HCT116 (cell line): Measurements from ENCODE around the gene SARNP. TPM values are rescaled to one million over a fixed set of nuclear protein-coding genes. Genes with fewer than 3 reads are reported as not detected.

Experiments used
- ATAC-seq: fragments of 200-7000 bp; cut with Tn5 transposase; 2 replicates; pipeline ENCODE4 v1.9.1; 2020; ENCODE audit warnings: mild to moderate bottlenecking, moderate library complexity
- BruUV-seq: library from RNA; stranded (reverse); fragments of 400-500 nt; replicated peaks from 2 replicates; lab custom pipeline; 2021; lab: Mats Ljungman, UMichigan
- CTCF ChIA-PET: fragments of 300-600 bp; sonication (Branson Sonifier 250); formaldehyde crosslinking; loops from one replicate; lab custom pipeline; 2021; ENCODE audit warnings: antibody characterized with exemption; lab: Charles Lee
- POLR2A ChIA-PET: fragments of 300-600, 350-600 bp; sonication (Branson Sonifier 250); formaldehyde crosslinking; loops from one replicate; lab custom pipeline; 2021; ENCODE audit warnings: antibody characterized with exemption; lab: Charles Lee
- RAD21 ChIA-PET, 2 experiments: fragments of 300-600 bp; sonication (Branson Sonifier 250); formaldehyde crosslinking; loops; one replicate each; lab custom pipeline; 2023; ENCODE audit warnings: low total read pairs in 2 of 2; ENCODE audit not compliant: uncharacterized antibody in 2 of 2, unreplicated experiment in 2 of 2, low non-redundant PET in 1 of 2; lab: Charles Lee
- DNase-seq: peaks from one replicate; pipeline ENCODE4 v3.0.0-alpha.2; 2010; ENCODE audit warnings: low read depth, low spot score
- H2AFZ ChIP-seq: fragments of 200-600 bp; shearing (Covaris generic), sonication (generic); 2 replicates; pipeline ENCODE4 v1.6.1; 2017; ENCODE audit warnings: low read depth, mixed run types, mixed read lengths, antibody characterized with exemption, low read length; ENCODE audit not compliant: poor library complexity, severe bottlenecking
- H3K27ac ChIP-seq: 2 replicates; pipeline ENCODE4 v1.5.1; 2012; ENCODE audit warnings: low read depth, low read length
- H3K27me3 ChIP-seq: fragments of 200-600 bp; sonication (generic); 2 replicates; pipeline ENCODE4 v1.6.1; 2016; ENCODE audit warnings: mixed run types, low read length, mixed read lengths; ENCODE audit not compliant: insufficient read depth
- H3K36me3 ChIP-seq, 2 experiments: fragments of 200-500 bp in 1 of 2; fragments of 200-600 bp in 1 of 2; sonication (Bioruptor generic) in 1 of 2; sonication (generic) in 1 of 2; 2 replicates each; pipeline versions ENCODE4 v1.5.1 to v1.6.1; 2014 to 2016; ENCODE audit warnings: low read length in 2 of 2, inconsistent platforms in 1 of 2, mixed read lengths in 1 of 2, mixed run types in 1 of 2; ENCODE audit not compliant: insufficient read depth in 2 of 2, control insufficient read depth in 1 of 2
- H3K4me1 ChIP-seq, 2 experiments: fragments of 200-600 bp in 1 of 2; sonication (generic) in 1 of 2; 2 replicates each; pipeline versions ENCODE4 v1.5.1 to v1.6.1; 2012 to 2017; ENCODE audit warnings: low read length in 2 of 2, inconsistent platforms in 1 of 2, mild to moderate bottlenecking in 1 of 2, mixed read lengths in 1 of 2, mixed run types in 1 of 2, moderate library complexity in 1 of 2; ENCODE audit not compliant: insufficient read depth in 2 of 2, control insufficient read depth in 1 of 2
- H3K4me2 ChIP-seq: fragments of 200-600 bp; sonication (generic); 2 replicates; pipeline ENCODE4 v1.6.1; 2017; ENCODE audit warnings: mixed run types, low read length, mixed read lengths
- H3K4me3 ChIP-seq, 2 experiments: fragments of 200-600 bp in 1 of 2; sonication (generic) in 1 of 2; replicated peaks in 1 of 2; 2 replicates each; pipeline ENCODE4 v1.5.1; 2011 to 2016; ENCODE audit warnings: low read length in 2 of 2, control low read depth in 1 of 2, low read depth in 1 of 2, mild to moderate bottlenecking in 1 of 2, mixed read lengths in 1 of 2, mixed run types in 1 of 2
- H3K79me2 ChIP-seq: fragments of 200-600 bp; sonication (generic); 2 replicates; pipeline ENCODE4 v1.6.1; 2017; ENCODE audit warnings: mild to moderate bottlenecking, mixed run types, low read length, moderate library complexity, mixed read lengths; ENCODE audit not compliant: insufficient read depth
- H3K9ac ChIP-seq: fragments of 200-600 bp; sonication (generic); 2 replicates; pipeline ENCODE4 v1.6.1; 2016; ENCODE audit warnings: low read length, mixed read lengths
- H3K9me2 ChIP-seq: fragments of 200-600 bp; sonication (generic), shearing (Covaris generic); 2 replicates; pipeline ENCODE4 v1.6.1; 2017; ENCODE audit warnings: mixed run types, mild to moderate bottlenecking, moderate library complexity; ENCODE audit not compliant: insufficient read depth
- H3K9me3 ChIP-seq, 2 experiments: fragments of 200-500 bp in 1 of 2; fragments of 200-600 bp in 1 of 2; sonication (Bioruptor generic) in 1 of 2; sonication (generic) in 1 of 2; 2 replicates each; pipeline ENCODE4 v1.6.1; 2014 to 2017; ENCODE audit warnings: low read length in 2 of 2, mixed read lengths in 2 of 2, inconsistent platforms in 1 of 2, low read depth in 1 of 2, mild to moderate bottlenecking in 1 of 2, mixed run types in 1 of 2, moderate library complexity in 1 of 2; ENCODE audit not compliant: control insufficient read depth in 1 of 2, insufficient read depth in 1 of 2
- H4K20me1 ChIP-seq: fragments of 200-600 bp; sonication (generic), shearing (Covaris generic); 2 replicates; pipeline ENCODE4 v1.6.1; 2017; ENCODE audit warnings: mixed run types, mild to moderate bottlenecking, moderate library complexity; ENCODE audit not compliant: insufficient read depth
- ATF3 ChIP-seq: IDR thresholded peaks from 2 replicates; pipeline ENCODE4 v1.6.1; 2012
- CEBPB ChIP-seq: IDR thresholded peaks from 2 replicates; pipeline ENCODE4 v1.6.1; 2012; ENCODE audit warnings: low read depth
- CTCF ChIP-seq, 3 experiments: fragments of 200-600 bp in 1 of 3; sonication (generic) in 1 of 3; IDR thresholded peaks in 2 of 3; conservative IDR thresholded peaks in 1 of 3; 2 replicates each; pipeline ENCODE4 v1.5.1; 2012 to 2017; ENCODE audit warnings: low read depth in 2 of 3, low read length in 2 of 3, antibody characterized with exemption in 1 of 3, borderline replicate concordance in 1 of 3, control low read depth in 1 of 3, mild to moderate bottlenecking in 1 of 3, mixed read lengths in 1 of 3, mixed run types in 1 of 3, moderate library complexity in 1 of 3; ENCODE audit not compliant: insufficient read depth in 1 of 3
- EGR1 ChIP-seq: IDR thresholded peaks from 2 replicates; pipeline ENCODE4 v1.6.1; 2012; ENCODE audit warnings: low read depth
- ELF1 ChIP-seq: IDR thresholded peaks from 2 replicates; pipeline ENCODE4 v1.6.1; 2012; ENCODE audit warnings: low read depth, borderline replicate concordance
- EZH2 ChIP-seq: fragments of 200-600 bp; sonication (generic); IDR thresholded peaks from 2 replicates; pipeline ENCODE4 v1.6.1; 2017; ENCODE audit warnings: antibody characterized with exemption, mixed run types
- MAX ChIP-seq: IDR thresholded peaks from 2 replicates; pipeline ENCODE4 v1.6.1; 2012
- POLR2AphosphoS5 ChIP-seq: IDR thresholded peaks from 2 replicates; pipeline ENCODE4 v1.6.1; 2011; ENCODE audit warnings: mild to moderate bottlenecking, low read depth, low read length, moderate library complexity
- SIN3A ChIP-seq: IDR thresholded peaks from 2 replicates; pipeline ENCODE4 v1.6.1; 2012; ENCODE audit warnings: low read depth
- TCF7L2 ChIP-seq: IDR thresholded peaks from 2 replicates; pipeline ENCODE4 v1.7.0; 2011; ENCODE audit warnings: borderline replicate concordance, inconsistent platforms; ENCODE audit not compliant: insufficient read depth, insufficient read length; ENCODE audit errors: extremely low read depth
- ZBTB33 ChIP-seq: IDR thresholded peaks from 2 replicates; pipeline ENCODE4 v1.6.1; 2011; ENCODE audit warnings: mild to moderate bottlenecking, low read length, moderate library complexity; ENCODE audit not compliant: insufficient replicate concordance; ENCODE audit errors: extremely low read depth
- ZNF274 ChIP-seq: fragments of 200-500 bp; sonication (Bioruptor generic); IDR thresholded peaks from 2 replicates; pipeline ENCODE4 v1.6.1; 2014; ENCODE audit warnings: mild to moderate bottlenecking, low read depth, low read length, inconsistent platforms
- intact Hi-C: fragments of 100-400 bp; cut with micrococcal nuclease; formaldehyde crosslinking; loops from 2 replicates; pipeline ENCODE4 v1.10.0; 2022
- total RNA-seq: library from RNA; stranded (reverse); gene quantifications from one replicate; pipeline ENCODE4 v1.2.1, GENCODE V29; 2021; ENCODE audit not compliant: unreplicated experiment

Gene SARNP
- total RNA-seq, 1 experiment from 2014 or later: 82.4 TPM

DNA sequence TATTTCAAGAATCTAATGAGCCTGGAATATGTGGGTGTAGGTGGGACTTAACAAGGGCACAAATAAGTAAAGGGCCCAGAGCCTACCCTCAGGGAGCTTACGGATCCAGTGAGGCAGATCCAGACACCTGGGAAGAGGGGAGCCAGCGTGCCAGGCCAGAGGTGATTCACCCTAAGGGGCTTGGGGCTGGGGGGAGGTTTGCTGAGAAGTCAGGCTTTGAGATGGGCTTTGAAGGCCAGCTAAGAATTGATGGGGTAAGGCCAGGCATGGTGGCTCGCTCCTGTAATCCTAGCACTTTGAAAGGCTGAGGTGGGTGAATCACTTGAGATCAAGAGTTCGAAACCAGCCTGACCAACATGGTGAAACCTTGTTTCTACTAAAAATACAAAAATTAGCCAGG is 25.9 kb upstream of the SARNP start:
- H2AFZ ChIP-seq: peak overlapping the region; percentile 6
- TF ChIP-seq EZH2 (no peak), ZBTB33 (no peak), TCF7L2 (no peak), ZNF274 (no peak), POLR2AphosphoS5 (no peak), EGR1 (no peak), SIN3A (no peak), CTCF (IDR thresholded peaks at IDR 0.05 in 2 of 3, conservative IDR thresholded peaks at IDR 0.05 in 1 of 3; ENCODE audit: borderline replicate concordance in 1 of 3, insufficient read depth in 1 of 3, low read depth in 2 of 3, low read length in 2 of 3) (no peak), ATF3 (no peak), MAX (no peak), CEBPB (no peak), ELF1 (no peak)
- TF ChIP-seq, all 23 proteins: peak for 0
- RAD21 ChIA-PET: no interaction called here
- Histone ChIP-seq H4K20me1 (no peaks in the 10 kb centered on the region), H3K27ac (no peak overlapping the region), H3K4me2 (peak overlapping the region; percentile 77), H3K4me1 (peaks cover 11 to 37% of the 10 kb centered on the region in 2 experiments), H3K9ac (no peak overlapping the region), H3K9me3 (no peaks in the 10 kb centered on the region), H3K36me3 (no peaks in the 10 kb centered on the region), H3K4me3 (peak overlapping the region in 1 of 2 experiments; percentile 46; a peak in 1 of 4 replicates), H3K9me2 (no peaks in the 10 kb centered on the region), H3K79me2 (no peaks in the 10 kb centered on the region), H3K27me3 (no peaks in the 10 kb centered on the region)
- no TSS peak for BruUV-seq
- DNase-seq (no peak), ATAC-seq (no peak)
- intact Hi-C loops: no loop called here
- CTCF ChIA-PET: no interaction called here
- POLR2A ChIA-PET: interaction anchor here (1.3 kb wide), 1 partner anchor 13 kb away, joined by 5 read pairs; no protein-coding TSS in a partner anchor
